Non-pigmented ciliary epithelial cell (primary cell): ENCODE results near the gene SEL1L2.

Experiments used
- DNase-seq: peaks from one replicate; pipeline ENCODE4 v3.0.0-alpha.2; 2010; ENCODE audit warnings: low read depth

The SEL1L2 gene

DNA sequence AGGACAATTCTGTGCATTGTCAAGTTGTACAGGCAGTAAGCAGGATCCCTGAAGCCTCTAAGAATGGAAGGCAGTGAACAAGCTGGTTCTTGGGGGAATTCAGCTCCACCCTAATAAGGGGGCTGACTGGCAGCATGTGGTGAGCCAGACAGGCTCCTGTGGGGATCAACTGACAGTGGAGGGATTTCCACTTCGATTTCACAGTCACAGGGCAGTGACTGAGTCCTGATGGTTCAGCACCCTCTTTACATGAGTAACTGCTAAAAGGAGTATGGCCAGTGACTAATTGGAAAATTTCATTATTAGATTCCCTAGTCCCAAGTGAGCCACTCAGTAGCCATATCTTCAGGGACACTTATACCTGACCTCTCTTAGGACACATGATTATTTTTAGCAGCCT is 127.2 kb downstream of the SEL1L2 start:
- no peak for DNase-seq

DNA sequence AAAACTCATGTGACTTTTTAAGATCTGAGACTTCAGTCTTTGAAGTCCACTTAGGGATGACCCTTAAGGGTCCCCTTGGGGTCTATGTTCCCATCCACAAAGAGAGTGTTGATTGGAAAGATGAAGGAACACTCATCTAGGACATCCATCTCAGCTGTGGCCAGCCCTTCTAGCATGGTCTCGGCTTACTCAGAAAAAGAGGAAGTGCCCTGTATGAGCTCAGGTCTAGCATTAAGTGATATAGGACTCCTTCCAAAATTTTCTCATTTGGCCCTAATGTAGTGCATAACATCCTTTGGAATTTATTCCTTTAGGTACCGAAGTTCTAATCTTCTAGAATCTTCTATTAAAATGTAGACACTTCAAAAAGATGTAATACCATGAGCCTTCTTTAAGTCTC is 128.2 kb downstream of the SEL1L2 start:
- no peak for DNase-seq

GRCh38 chr20:13858871-13859270 is 131.5 kb downstream of the SEL1L2 start:
- DNase-seq: no peak

GRCh38 chr20:13858439-13858838 is 132.0 kb downstream of the SEL1L2 start:
- no peak for DNase-seq

DNA sequence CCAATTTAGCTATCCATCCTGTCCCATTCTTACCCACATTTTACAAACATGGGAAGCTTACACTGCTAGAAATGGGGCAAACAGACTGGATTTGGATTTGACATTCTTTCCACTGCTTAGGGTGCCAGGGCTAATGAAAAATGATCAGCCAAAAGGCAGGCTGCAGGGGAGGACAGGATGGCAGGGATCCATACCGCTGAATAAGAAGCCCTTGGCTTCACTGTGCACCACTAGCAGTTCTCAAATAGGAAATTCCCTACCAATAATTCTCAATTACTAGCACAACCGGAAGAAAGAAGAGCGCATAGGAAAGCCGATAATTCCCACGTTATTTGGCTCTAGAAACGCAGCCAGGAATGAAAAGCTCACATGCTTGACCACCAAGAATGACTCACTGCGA is 132.5 kb downstream of the SEL1L2 start:
- no peak for DNase-seq

GRCh38 chr20:13857304-13857703 is 133.1 kb downstream of the SEL1L2 start:
- DNase-seq: no peak

GRCh38 chr20:13856354-13856753 is 134.1 kb downstream of the SEL1L2 start:
- no peak for DNase-seq

GRCh38 chr20:13855613-13856012 is 134.8 kb downstream of the SEL1L2 start:
- no peak for DNase-seq

DNA sequence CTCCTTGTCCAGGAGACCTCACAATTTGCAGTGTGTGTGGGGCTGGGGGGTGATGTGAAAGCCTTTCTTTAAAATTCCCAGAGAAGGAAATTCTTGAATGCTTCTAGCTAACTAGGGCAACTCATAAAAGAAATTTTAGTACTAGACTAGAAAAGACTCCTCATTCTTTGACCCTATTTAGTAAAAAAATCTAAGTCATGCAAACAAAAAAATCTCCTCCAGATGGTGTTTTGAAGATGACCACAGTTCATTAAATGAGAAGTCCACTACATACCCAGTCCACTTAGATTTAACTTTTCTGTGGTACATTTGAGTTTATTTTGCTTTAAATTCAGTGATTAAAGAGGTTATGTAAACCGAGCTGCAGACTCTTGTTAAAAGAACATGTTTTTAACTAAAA is 138.1 kb downstream of the SEL1L2 start:
- DNase-seq: no peak

GRCh38 chr20:13851279-13851678 is 139.1 kb downstream of the SEL1L2 start:
- no peak for DNase-seq

DNA sequence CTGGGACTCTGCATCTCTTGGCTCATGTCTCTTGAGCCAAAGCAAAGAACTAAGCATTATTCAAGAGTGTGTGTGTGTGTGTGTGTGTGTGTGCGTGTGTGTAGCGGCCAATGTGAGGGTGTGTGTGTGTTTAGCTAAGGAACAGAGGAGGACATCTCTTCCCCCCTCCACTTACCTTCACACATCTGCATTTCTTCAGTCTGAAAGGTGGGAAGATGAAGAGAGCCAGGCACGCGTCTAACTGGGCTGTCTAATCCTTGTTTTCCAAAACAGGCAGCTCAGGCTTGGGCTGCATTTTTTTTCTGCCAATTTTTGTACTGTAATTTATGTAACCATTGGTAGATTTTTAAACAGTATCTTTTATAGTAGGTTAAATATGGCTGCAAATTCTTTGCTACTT is 146.1 kb downstream of the SEL1L2 start:
- DNase-seq: no peak

- DNase-seq: no peak
These were observed 149.2 kb downstream of the SEL1L2 start for GRCh38 chr20:13841206-13841605.

DNA sequence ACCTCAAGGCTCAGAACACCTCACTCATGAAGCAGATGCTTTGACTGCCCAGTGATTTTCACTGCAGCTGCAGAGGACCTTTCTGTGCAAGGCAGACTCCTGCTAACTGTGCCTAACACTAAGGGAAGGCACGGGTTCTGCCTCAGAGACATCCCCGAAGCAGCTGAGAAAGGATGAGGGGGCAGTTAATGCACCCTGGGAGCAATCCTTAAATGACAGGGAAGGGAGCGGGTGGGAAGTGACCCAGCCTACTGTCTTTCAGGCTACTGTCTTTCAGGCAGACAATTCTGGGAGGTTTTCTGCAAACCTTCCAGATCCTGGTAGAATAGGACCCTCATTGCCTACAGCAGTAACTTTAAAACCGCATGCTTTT is 150.3 kb downstream of the SEL1L2 start:
- DNase-seq: no peak

- peak; percentile 23 for DNase-seq
These were observed 150.9 kb downstream of the SEL1L2 start for GRCh38 chr20:13839421-13840092.

GRCh38 chr20:13838664-13839063 is 151.8 kb downstream of the SEL1L2 start:
- no peak for DNase-seq

DNA sequence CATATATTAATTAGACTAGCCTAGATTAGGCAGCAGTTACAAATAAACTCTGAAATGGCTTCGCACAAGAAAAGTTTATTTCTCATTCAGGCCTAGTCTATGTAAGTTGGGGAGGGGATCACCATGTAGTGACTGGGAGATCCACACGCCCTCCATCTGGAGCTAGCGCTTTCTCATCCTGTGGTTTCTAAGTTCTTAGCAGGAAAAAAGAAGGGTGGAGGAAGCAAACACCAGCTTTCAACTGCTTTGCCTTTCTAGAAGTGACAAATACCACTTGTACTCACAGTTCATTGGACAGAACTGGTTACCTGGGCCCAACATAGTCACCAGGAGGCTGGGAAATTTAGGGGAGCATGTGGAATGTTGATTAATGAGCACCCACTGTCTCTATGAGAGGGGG is 158.9 kb downstream of the SEL1L2 start:
- DNase-seq: no peak

DNA sequence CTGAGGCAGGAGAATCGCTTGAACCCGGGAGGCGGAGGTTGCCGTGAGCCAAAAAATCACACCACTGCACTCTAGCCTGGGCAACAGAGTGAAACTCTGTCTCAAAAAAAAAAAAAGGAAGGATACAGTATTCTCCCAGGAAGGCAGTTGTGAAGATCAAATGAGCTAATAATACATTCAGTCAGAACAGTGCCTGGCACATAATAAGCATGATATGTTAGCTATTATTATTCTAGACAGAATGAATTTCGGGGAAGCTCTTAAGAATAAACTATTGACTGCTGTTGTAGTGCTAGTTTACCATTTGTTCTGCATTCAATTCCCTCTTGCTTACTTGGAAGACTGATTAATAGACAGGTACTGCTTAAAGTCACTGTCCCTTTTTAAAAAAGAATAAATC is 164.9 kb downstream of the SEL1L2 start:
- no peak for DNase-seq

GRCh38 chr20:13824459-13824858 is 166.0 kb downstream of the SEL1L2 start:
- DNase-seq: no peak

DNA sequence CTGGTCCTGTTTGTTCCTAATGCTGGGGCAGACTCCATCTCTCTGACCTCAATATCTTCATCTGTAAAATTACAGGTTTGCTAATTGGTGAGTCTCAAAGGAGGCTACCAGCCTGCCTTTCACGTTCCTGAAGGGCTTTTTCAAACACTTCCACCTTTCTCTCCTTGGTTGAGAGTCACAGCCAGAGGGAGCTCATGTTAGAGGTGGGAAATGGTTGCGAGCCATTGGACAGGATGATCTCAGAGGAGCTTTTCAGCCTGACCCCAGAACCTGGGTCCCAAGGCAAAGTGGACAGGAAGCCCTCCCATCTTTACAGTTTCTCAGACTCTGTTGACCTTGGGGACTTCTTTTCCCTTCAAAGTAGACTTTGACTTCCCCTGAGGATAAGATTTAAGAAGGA is 168.0 kb downstream of the SEL1L2 start:
- no peak for DNase-seq

- no peak for DNase-seq
These were observed 168.5 kb downstream of the SEL1L2 start for GRCh38 chr20:13821876-13822275.

GRCh38 chr20:13819885-13820645 is 170.3 kb downstream of the SEL1L2 start:
- DNase-seq: peak; percentile 10

GRCh38 chr20:13817342-13817741 is 173.1 kb downstream of the SEL1L2 start:
- no peak for DNase-seq

DNA sequence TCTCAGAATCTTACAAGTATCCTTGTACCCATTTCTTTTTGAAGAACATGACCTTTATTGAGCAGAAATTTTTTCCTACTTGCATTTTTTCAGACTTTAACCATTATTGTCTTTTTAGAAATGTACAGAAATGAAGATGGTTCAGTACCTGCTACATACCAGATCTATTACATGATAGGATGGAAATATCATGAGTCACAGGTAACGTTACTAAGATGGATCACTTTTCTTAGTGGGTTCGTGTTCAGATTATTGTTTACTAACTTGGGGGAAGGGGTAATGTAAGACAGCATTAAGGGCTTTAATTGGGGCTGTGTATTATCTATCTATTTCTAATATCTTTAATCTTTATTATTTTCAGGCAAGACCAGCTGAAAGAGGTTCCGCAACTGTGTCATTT is 173.7 kb downstream of the SEL1L2 start:
- DNase-seq: no peak

DNA sequence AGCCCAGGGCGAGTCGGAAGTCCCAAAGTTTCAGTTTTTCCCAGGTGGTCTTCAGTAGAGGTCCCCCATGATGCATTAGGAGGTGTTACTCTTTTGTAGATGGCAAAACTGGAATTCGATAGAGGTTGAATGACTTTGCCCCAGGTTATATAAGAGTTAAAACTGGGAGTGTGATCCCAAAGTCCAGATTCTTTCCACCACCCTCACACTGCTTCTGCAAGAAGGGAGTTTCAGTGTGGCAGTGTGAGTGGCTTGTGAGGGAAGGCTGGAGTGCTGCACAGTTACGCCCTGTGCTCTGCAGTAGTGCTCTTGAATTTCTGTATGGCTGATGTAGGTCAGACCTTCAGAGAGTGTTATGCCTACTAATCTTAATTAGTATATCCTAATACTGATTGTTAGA is 175.7 kb downstream of the SEL1L2 start:
- DNase-seq: no peak
